ENCODE data around the gene SLC25A12. TPM values are rescaled to one million over a fixed set of nuclear protein-coding genes. Genes with fewer than 3 reads are reported as not detected.
"Not testable (repeated sequence)": the region's sequence is repeated elsewhere in the genome, so short reads cannot be mapped to it uniquely, and the experiment has no call there.

Gene SLC25A12
- total RNA-seq, 1 donor from 2014 or later = 34.6 TPM

GRCh38 chr2:171811245-171811628 is 82.8 kb downstream of the SLC25A12 start:
- no peaks in the 10 kb centered on the region for H3K27me3 Mint-ChIP-seq (ENCODE audit: insufficient read depth)
- intact Hi-C loops (cut with micrococcal nuclease) = loop anchor here (10.0 kb wide), 1 partner anchor 294 kb away; the partner anchor contains the start of gene DLX2
- peaks cover 31% of the 10 kb centered on the region for H3K36me3 Mint-ChIP-seq (ENCODE audit: low read depth)
- no peaks in the 10 kb centered on the region for H3K4me1 Mint-ChIP-seq (ENCODE audit: low read depth)
- DNase-seq (ENCODE audit: low spot score) = no peak
- no peak overlapping the region for H3K27ac Mint-ChIP-seq
- H3K4me3 Mint-ChIP-seq = no peak overlapping the region
- H3K9me3 Mint-ChIP-seq = no peaks in the 10 kb centered on the region

- intact Hi-C loops (cut with micrococcal nuclease) = loop anchor here (10.0 kb wide), 1 partner anchor 294 kb away; the partner anchor contains the start of gene DLX2
- DNase-seq (ENCODE audit: low spot score) = no peak
- Mint-ChIP-seq H3K27ac (no peak overlapping the region), H3K4me1 (ENCODE audit: low read depth) (no peaks in the 10 kb centered on the region), H3K4me3 (no peak overlapping the region), H3K27me3 (ENCODE audit: insufficient read depth) (no peaks in the 10 kb centered on the region), H3K9me3 (no peaks in the 10 kb centered on the region), H3K36me3 (ENCODE audit: low read depth) (peaks cover 30% of the 10 kb centered on the region)
Observed at GRCh38 chr2:171810422-171811244, 83.4 kb downstream of the SLC25A12 start.

GRCh38 chr2:171808885-171809284 is 85.2 kb downstream of the SLC25A12 start:
- H3K27ac Mint-ChIP-seq; DNase-seq (ENCODE audit: low spot score); H3K9me3 Mint-ChIP-seq; H3K4me1 Mint-ChIP-seq (ENCODE audit: low read depth); H3K27me3 Mint-ChIP-seq (ENCODE audit: insufficient read depth); intact Hi-C loops (cut with micrococcal nuclease); H3K4me3 Mint-ChIP-seq: not testable (repeated sequence)
- peaks cover 31% of the 10 kb centered on the region for H3K36me3 Mint-ChIP-seq (ENCODE audit: low read depth)

GRCh38 chr2:171807831-171808393 is 86.1 kb downstream of the SLC25A12 start:
- Mint-ChIP-seq H3K4me3 (no peak overlapping the region), H3K27me3 (ENCODE audit: insufficient read depth) (no peaks in the 10 kb centered on the region), H3K9me3 (no peaks in the 10 kb centered on the region), H3K4me1 (ENCODE audit: low read depth) (no peaks in the 10 kb centered on the region), H3K36me3 (ENCODE audit: low read depth) (peaks cover 32% of the 10 kb centered on the region), H3K27ac (no peak overlapping the region)
- DNase-seq (ENCODE audit: low spot score) = no peak
- intact Hi-C loops (cut with micrococcal nuclease) = no loop called here

- no peak for DNase-seq (ENCODE audit: low spot score)
- intact Hi-C loops (cut with micrococcal nuclease) = no loop called here
- H3K36me3 Mint-ChIP-seq (ENCODE audit: low read depth) = peaks cover 32% of the 10 kb centered on the region
Observed at GRCh38 chr2:171807119-171807518, 86.9 kb downstream of the SLC25A12 start.

GRCh38 chr2:171804456-171804855 is 89.6 kb downstream of the SLC25A12 start:
- Mint-ChIP-seq H3K9me3 (no peaks in the 10 kb centered on the region), H3K36me3 (ENCODE audit: low read depth) (peaks cover 24% of the 10 kb centered on the region), H3K4me1 (ENCODE audit: low read depth) (no peaks in the 10 kb centered on the region), H3K4me3 (no peak overlapping the region), H3K27me3 (ENCODE audit: insufficient read depth) (no peaks in the 10 kb centered on the region), H3K27ac (no peak overlapping the region)
- DNase-seq (ENCODE audit: low spot score) = no peak
- intact Hi-C loops (cut with micrococcal nuclease) = no loop called here

More at GRCh38 chr2:171807119-171807518, 86.9 kb downstream of the SLC25A12 start:
- H3K27me3 Mint-ChIP-seq (ENCODE audit: insufficient read depth) = no peaks in the 10 kb centered on the region
- H3K4me3 Mint-ChIP-seq = no peak overlapping the region
- no peak overlapping the region for H3K27ac Mint-ChIP-seq
- no peaks in the 10 kb centered on the region for H3K9me3 Mint-ChIP-seq
- no peaks in the 10 kb centered on the region for H3K4me1 Mint-ChIP-seq (ENCODE audit: low read depth)

GRCh38 chr2:171803757-171804156 is 90.3 kb downstream of the SLC25A12 start:
- Mint-ChIP-seq H3K27me3 (ENCODE audit: insufficient read depth) (no peaks in the 10 kb centered on the region), H3K4me3 (no peak overlapping the region), H3K36me3 (ENCODE audit: low read depth) (peaks cover 23% of the 10 kb centered on the region), H3K4me1 (ENCODE audit: low read depth) (peaks cover 3% of the 10 kb centered on the region), H3K9me3 (no peaks in the 10 kb centered on the region), H3K27ac (no peak overlapping the region)
- intact Hi-C loops (cut with micrococcal nuclease) = no loop called here
- DNase-seq (ENCODE audit: low spot score) = no peak

GRCh38 chr2:171800639-171801038 is 93.4 kb downstream of the SLC25A12 start:
- no peak for DNase-seq (ENCODE audit: low spot score)
- no peaks in the 10 kb centered on the region for H3K9me3 Mint-ChIP-seq
- intact Hi-C loops (cut with micrococcal nuclease) = no loop called here
- H3K27ac Mint-ChIP-seq = no peak overlapping the region
- peaks cover 10% of the 10 kb centered on the region for H3K4me1 Mint-ChIP-seq (ENCODE audit: low read depth)
- H3K36me3 Mint-ChIP-seq (ENCODE audit: low read depth) = peaks cover 14% of the 10 kb centered on the region
- no peaks in the 10 kb centered on the region for H3K27me3 Mint-ChIP-seq (ENCODE audit: insufficient read depth)
- no peak overlapping the region for H3K4me3 Mint-ChIP-seq

- Mint-ChIP-seq H3K9me3 (no peaks in the 10 kb centered on the region), H3K27ac (peak overlapping the region; percentile 52), H3K36me3 (ENCODE audit: low read depth) (peaks cover 24% of the 10 kb centered on the region), H3K27me3 (ENCODE audit: insufficient read depth) (no peaks in the 10 kb centered on the region), H3K4me1 (ENCODE audit: low read depth) (peaks cover 25% of the 10 kb centered on the region), H3K4me3 (no peak overlapping the region)
- intact Hi-C loops (cut with micrococcal nuclease) = loop anchor here (10.0 kb wide), 1 partner anchor 203 kb away; no protein-coding TSS in a partner anchor
- no peak for DNase-seq (ENCODE audit: low spot score)
Observed at GRCh38 chr2:171798156-171798820, 95.8 kb downstream of the SLC25A12 start.

GRCh38 chr2:171794918-171795317 is 99.1 kb downstream of the SLC25A12 start:
- peaks cover 35% of the 10 kb centered on the region for H3K36me3 Mint-ChIP-seq (ENCODE audit: low read depth)
- intact Hi-C loops (cut with micrococcal nuclease) = loop anchor here (5.0 to 10.0 kb wide), 2 partner anchors 97 to 200 kb away; partner anchors contain the start of gene SLC25A12
- H3K4me3 Mint-ChIP-seq = no peak overlapping the region
- H3K27me3 Mint-ChIP-seq (ENCODE audit: insufficient read depth) = no peaks in the 10 kb centered on the region
- no peak overlapping the region for H3K27ac Mint-ChIP-seq
- peaks cover 25% of the 10 kb centered on the region for H3K4me1 Mint-ChIP-seq (ENCODE audit: low read depth)
- DNase-seq (ENCODE audit: low spot score) = no peak
- H3K9me3 Mint-ChIP-seq = no peaks in the 10 kb centered on the region

GRCh38 chr2:171793691-171794678 is 100.1 kb downstream of the SLC25A12 start:
- DNase-seq (ENCODE audit: low spot score) = no peak
- H3K36me3 Mint-ChIP-seq (ENCODE audit: low read depth) = peaks cover 30% of the 10 kb centered on the region
- H3K4me1 Mint-ChIP-seq (ENCODE audit: low read depth) = peaks cover 25% of the 10 kb centered on the region
- intact Hi-C loops (cut with micrococcal nuclease) = loop anchor here (2.0 to 10.0 kb wide), 3 partner anchors 43 to 199 kb away; partner anchors contain the start of gene SLC25A12
- no peak overlapping the region for H3K4me3 Mint-ChIP-seq
- no peaks in the 10 kb centered on the region for H3K27me3 Mint-ChIP-seq (ENCODE audit: insufficient read depth)
- H3K9me3 Mint-ChIP-seq = no peaks in the 10 kb centered on the region
- no peak overlapping the region for H3K27ac Mint-ChIP-seq

Data from activated T-helper 1 cell treated with anti-CD3 and anti-CD28 coated beads, Interleukin-12 subunit alpha, Interleukin-12 subunit beta, Interleukin-2, Interleukin-4 antibody, amounts not matched to agents 30 ng/mL and 10 ng/mL and 1 ng/mL, durations not matched to agents 14 hours and 24 hours and 36 hours (primary cell).